H9 (cell line): ENCODE measurements around the gene FRG2B. TPM values are rescaled to one million over a fixed set of nuclear protein-coding genes. Genes with fewer than 3 reads are reported as not detected.

Experiments
- DNase-seq: peaks from one replicate; pipeline ENCODE4 v3.0.0-alpha.2; 2017
- H2AFZ ChIP-seq: one replicate; pipeline ENCODE4 v1.6.1; 2013; ENCODE audit warnings: mild to moderate bottlenecking, low read length, control low read depth, moderate library complexity
- H2AK5ac ChIP-seq: 2 replicates; pipeline ENCODE4 v1.6.1; 2013; ENCODE audit warnings: low read length, control low read depth, mixed read lengths; ENCODE audit not compliant: insufficient read length
- H2BK120ac ChIP-seq: one replicate; pipeline ENCODE4 v1.6.1; 2013; ENCODE audit warnings: low read depth, mild to moderate bottlenecking, low read length, control low read depth, inconsistent platforms; ENCODE audit not compliant: poor library complexity, severe bottlenecking
- H2BK12ac ChIP-seq: 2 replicates; pipeline ENCODE4 v1.6.1; 2013; ENCODE audit warnings: low read length, control low read depth, mixed read lengths, low read depth; ENCODE audit not compliant: insufficient read length
- H2BK15ac ChIP-seq: 2 replicates; pipeline ENCODE4 v1.6.1; 2013; ENCODE audit warnings: low read depth, low read length, control low read depth
- H2BK20ac ChIP-seq: one replicate; pipeline ENCODE4 v1.6.1; 2013; ENCODE audit warnings: low read depth, mild to moderate bottlenecking, low read length, control low read depth, inconsistent platforms; ENCODE audit not compliant: poor library complexity, severe bottlenecking
- H2BK5ac ChIP-seq: 2 replicates; pipeline ENCODE4 v1.6.1; 2013; ENCODE audit warnings: low read length, control low read depth, mixed read lengths; ENCODE audit not compliant: insufficient read length
- H3K14ac ChIP-seq: 2 replicates; pipeline ENCODE4 v1.6.1; 2013; ENCODE audit warnings: low read length, control low read depth; ENCODE audit not compliant: insufficient read depth
- H3K18ac ChIP-seq: 2 replicates; pipeline ENCODE4 v1.6.1; 2013; ENCODE audit warnings: low read depth, mild to moderate bottlenecking, mixed read lengths, low read length, control low read depth; ENCODE audit not compliant: insufficient read length
- H3K23ac ChIP-seq: 2 replicates; pipeline ENCODE4 v1.6.1; 2013; ENCODE audit warnings: low read length, control low read depth, mixed read lengths, low read depth; ENCODE audit not compliant: insufficient read length
- H3K23me2 ChIP-seq: 2 replicates; pipeline ENCODE4 v1.6.1; 2013; ENCODE audit warnings: low read depth, mild to moderate bottlenecking, mixed read lengths, low read length, control low read depth; ENCODE audit not compliant: insufficient read length, poor library complexity, severe bottlenecking
- H3K27ac ChIP-seq: 2 replicates; pipeline ENCODE4 v1.5.1; 2013; ENCODE audit warnings: low read length, control low read depth, mixed read lengths, low read depth; ENCODE audit not compliant: insufficient read length
- H3K27me3 ChIP-seq: 2 replicates; pipeline ENCODE4 v1.6.1; 2013; ENCODE audit warnings: low read length, control low read depth, inconsistent platforms; ENCODE audit not compliant: insufficient read depth
- H3K4ac ChIP-seq: 2 replicates; pipeline ENCODE4 v1.6.1; 2013; ENCODE audit warnings: low read depth, mild to moderate bottlenecking, control low read depth, inconsistent platforms, low read length, moderate library complexity
- H3K4me1 ChIP-seq: 2 replicates; pipeline ENCODE4 v1.6.1; 2013; ENCODE audit warnings: low read length, control low read depth, inconsistent platforms; ENCODE audit not compliant: insufficient read depth
- H3K4me2 ChIP-seq: 2 replicates; pipeline ENCODE4 v1.6.1; 2013; ENCODE audit warnings: low read length, control low read depth, mixed read lengths; ENCODE audit not compliant: insufficient read length, insufficient read depth
- H3K56ac ChIP-seq: 2 replicates; pipeline ENCODE4 v1.6.1; 2013; ENCODE audit warnings: low read depth, mild to moderate bottlenecking, mixed read lengths, low read length, control low read depth; ENCODE audit not compliant: insufficient read length
- H3K79me1 ChIP-seq: 2 replicates; pipeline ENCODE4 v1.6.1; 2013; ENCODE audit warnings: low read depth, mild to moderate bottlenecking, moderate library complexity, low read length, control low read depth, inconsistent platforms; ENCODE audit not compliant: insufficient read depth, poor library complexity, severe bottlenecking
- H3K79me2 ChIP-seq: 2 replicates; pipeline ENCODE4 v1.6.1; 2013; ENCODE audit warnings: low read length, control low read depth, inconsistent platforms; ENCODE audit not compliant: insufficient read depth
- H3K9ac ChIP-seq: 2 replicates; pipeline ENCODE4 v1.6.1; 2013; ENCODE audit warnings: low read length, control low read depth, mixed read lengths; ENCODE audit not compliant: insufficient read length; ENCODE audit errors: extremely low read depth
- H3K9me3 ChIP-seq: one replicate; pipeline ENCODE4 v1.6.1; 2013; ENCODE audit warnings: low read depth, low read length, inconsistent platforms; ENCODE audit not compliant: control insufficient read depth
- H3T11ph ChIP-seq: one replicate; pipeline ENCODE4 v1.6.1; 2013; ENCODE audit warnings: mild to moderate bottlenecking, low read length, control low read depth, inconsistent platforms
- H4K20me1 ChIP-seq: one replicate; pipeline ENCODE4 v1.6.1; 2013; ENCODE audit not compliant: control insufficient read depth, insufficient read length, insufficient read depth
- H4K5ac ChIP-seq: 2 replicates; pipeline ENCODE4 v1.6.1; 2013; ENCODE audit warnings: low read depth, mild to moderate bottlenecking, mixed read lengths, low read length, control low read depth; ENCODE audit not compliant: insufficient read length
- H4K8ac ChIP-seq: replicated peaks from 2 replicates; pipeline ENCODE4 v1.6.1; 2013; ENCODE audit warnings: low read length, control low read depth, mixed read lengths, low read depth; ENCODE audit not compliant: insufficient read length
- H4K91ac ChIP-seq: 2 replicates; pipeline ENCODE4 v1.6.1; 2013; ENCODE audit warnings: low read depth, mild to moderate bottlenecking, moderate library complexity, mixed read lengths, low read length, control low read depth; ENCODE audit not compliant: insufficient read length
- H3K27ac Mint-ChIP-seq, 3 experiments: 2 replicates in 2 of 3; 3 replicates in 1 of 3; pipeline ENCODE4 v1.8.0; 2020 to 2021; ENCODE audit warnings: mixed read lengths in 3 of 3, mild to moderate bottlenecking in 1 of 3, moderate library complexity in 1 of 3
- H3K27me3 Mint-ChIP-seq: 2 replicates; pipeline ENCODE4 v1.8.0; 2021; ENCODE audit warnings: low read depth, mild to moderate bottlenecking, moderate library complexity, mixed read lengths
- H3K36me3 Mint-ChIP-seq, 3 experiments: 2 replicates in 2 of 3; 3 replicates in 1 of 3; pipeline ENCODE4 v1.8.0; 2020 to 2021; ENCODE audit warnings: low read depth in 3 of 3, mixed read lengths in 3 of 3; ENCODE audit not compliant: insufficient read depth in 1 of 3
- H3K4me1 Mint-ChIP-seq, 2 experiments: 2 replicates each; pipeline ENCODE4 v1.8.0; 2020; ENCODE audit warnings: mixed read lengths in 2 of 2
- H3K4me3 Mint-ChIP-seq, 2 experiments: 2 replicates in 1 of 2; 3 replicates in 1 of 2; pipeline ENCODE4 v1.8.0; 2020 to 2021; ENCODE audit warnings: mild to moderate bottlenecking in 2 of 2, mixed read lengths in 2 of 2, moderate library complexity in 1 of 2
- H3K9me3 Mint-ChIP-seq, 2 experiments: 2 replicates in 1 of 2; 3 replicates in 1 of 2; pipeline ENCODE4 v1.8.0; 2020; ENCODE audit warnings: mild to moderate bottlenecking in 2 of 2, mixed read lengths in 2 of 2, moderate library complexity in 1 of 2
- WGBS: extraction: QIAGEN DNeasy Blood & Tissue Kit; methylation state at CpG from one replicate; pipeline ENCODE4 v1.1.7; 2013; ENCODE audit warnings: missing lambda C conversion rate, low lambda C conversion rate, mixed read lengths; ENCODE audit not compliant: insufficient read length; ENCODE audit errors: extremely low coverage; 5-methylcytosine and 5-hydroxymethylcytosine counted together
- total RNA-seq: library from RNA; stranded (reverse); gene quantifications from 2 replicates; pipeline ENCODE4 v1.2.1, GENCODE V29; 2021
- TF ChIP-seq, protein P1 (sequence below): fragments of 200-600 bp; sonication (generic); conservative IDR thresholded peaks from 3 replicates; pipeline ENCODE4 v1.8.0; 2021; ENCODE audit warnings: antibody characterized with exemption, mild to moderate bottlenecking

FRG2B gene
- total RNA-seq, 1 experiment from 2014 or later = not detected

DNA sequence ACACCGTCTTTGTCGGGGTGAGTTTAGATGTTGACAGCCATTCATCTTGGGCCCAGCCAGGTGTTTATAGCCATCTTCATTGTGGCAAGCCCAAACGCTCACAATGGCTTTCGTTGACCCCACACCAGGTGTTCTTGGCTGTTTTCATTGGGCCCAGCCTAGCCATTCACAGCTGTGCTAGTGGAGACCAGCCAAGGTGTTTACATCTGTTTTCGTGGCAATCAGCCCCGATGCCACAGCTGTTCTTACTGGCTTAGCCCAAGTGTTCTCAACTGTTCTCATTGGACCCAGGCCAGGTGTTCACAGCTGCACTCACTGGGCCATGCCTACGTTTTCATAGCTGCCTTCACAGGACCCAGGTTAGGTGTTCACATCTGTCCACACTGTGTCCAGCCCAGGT is 7.7 kb downstream of the FRG2B start:
- WGBS = no CpG with 5 or more reads among the region's 7 CpGs
- no peak overlapping the region for H2BK12ac ChIP-seq
- H2AK5ac ChIP-seq = no peak overlapping the region
- H3K4me1 ChIP-seq = no peaks in the 10 kb centered on the region
- no peak overlapping the region for H3K9ac ChIP-seq
- TF ChIP-seq, protein P1, sequence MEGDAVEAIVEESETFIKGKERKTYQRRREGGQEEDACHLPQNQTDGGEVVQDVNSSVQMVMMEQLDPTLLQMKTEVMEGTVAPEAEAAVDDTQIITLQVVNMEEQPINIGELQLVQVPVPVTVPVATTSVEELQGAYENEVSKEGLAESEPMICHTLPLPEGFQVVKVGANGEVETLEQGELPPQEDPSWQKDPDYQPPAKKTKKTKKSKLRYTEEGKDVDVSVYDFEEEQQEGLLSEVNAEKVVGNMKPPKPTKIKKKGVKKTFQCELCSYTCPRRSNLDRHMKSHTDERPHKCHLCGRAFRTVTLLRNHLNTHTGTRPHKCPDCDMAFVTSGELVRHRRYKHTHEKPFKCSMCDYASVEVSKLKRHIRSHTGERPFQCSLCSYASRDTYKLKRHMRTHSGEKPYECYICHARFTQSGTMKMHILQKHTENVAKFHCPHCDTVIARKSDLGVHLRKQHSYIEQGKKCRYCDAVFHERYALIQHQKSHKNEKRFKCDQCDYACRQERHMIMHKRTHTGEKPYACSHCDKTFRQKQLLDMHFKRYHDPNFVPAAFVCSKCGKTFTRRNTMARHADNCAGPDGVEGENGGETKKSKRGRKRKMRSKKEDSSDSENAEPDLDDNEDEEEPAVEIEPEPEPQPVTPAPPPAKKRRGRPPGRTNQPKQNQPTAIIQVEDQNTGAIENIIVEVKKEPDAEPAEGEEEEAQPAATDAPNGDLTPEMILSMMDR = no peak
- no peak overlapping the region for H3K23ac ChIP-seq
- H3K4me2 ChIP-seq = no peak overlapping the region
- H3K18ac ChIP-seq = no peak overlapping the region
- no peak overlapping the region for H2BK20ac ChIP-seq
- H4K20me1 ChIP-seq = no peaks in the 10 kb centered on the region
- no peak overlapping the region for H2BK5ac ChIP-seq
- no peaks in the 10 kb centered on the region for H3K27me3 ChIP-seq
- no peaks in the 10 kb centered on the region for H3K79me2 ChIP-seq
- H3K36me3 Mint-ChIP-seq = peaks cover 8 to 42% (median 16%) of the 10 kb centered on the region in 3 experiments; a peak in 6 of 7 replicates
- H4K8ac ChIP-seq = no peak overlapping the region
- peaks cover 83% of the 10 kb centered on the region for H3K9me3 ChIP-seq
- no peak overlapping the region for H3T11ph ChIP-seq
- H3K79me1 ChIP-seq = no peaks in the 10 kb centered on the region
- H3K27ac Mint-ChIP-seq = no peak overlapping the region
- H2AFZ ChIP-seq = no peak overlapping the region
- H3K27me3 Mint-ChIP-seq = peaks cover 2% of the 10 kb centered on the region
- no peak overlapping the region for H3K56ac ChIP-seq
- H2BK120ac ChIP-seq = no peak overlapping the region
- H4K91ac ChIP-seq = no peak overlapping the region
- no peaks in the 10 kb centered on the region for H3K4me1 Mint-ChIP-seq
- peaks cover 86 to 91% of the 10 kb centered on the region in 2 experiments for H3K9me3 Mint-ChIP-seq
- no peak overlapping the region for H3K4me3 Mint-ChIP-seq
- no peak overlapping the region for H3K14ac ChIP-seq
- no peak overlapping the region for H4K5ac ChIP-seq
- no peak overlapping the region for H3K4ac ChIP-seq
- H2BK15ac ChIP-seq = no peak overlapping the region
- H3K23me2 ChIP-seq = peaks cover 5% of the 10 kb centered on the region
- no peak for DNase-seq
- no peak overlapping the region for H3K27ac ChIP-seq
